Measurements from ENCODE around the gene ST6GAL2. TPM values are rescaled to one million over a fixed set of nuclear protein-coding genes. Genes with fewer than 3 reads are reported as not detected.

ST6GAL2 gene
- polyA plus RNA-seq, 1 donor (not counting 4 experiments of a cell fraction or from before 2014, with no cell fraction given), result 0.14 TPM

GRCh38 chr2:106841886-106842645 lies 43.9 kb downstream of the ST6GAL2 start:
- TF ChIP-seq EZH2 (IDR thresholded peaks at IDR 0.05; ENCODE audit: low read length) (no peak), CTCF (optimal IDR thresholded peaks at IDR 0.05 in 1 of 3, IDR thresholded peaks at IDR 0.05 in 1 of 3, conservative IDR thresholded peaks at IDR 0.05 in 1 of 3; ENCODE audit: extremely low read depth in 1 of 3, insufficient read depth in 2 of 3, low read length in 3 of 3) (no peak)
- FAIRE-seq, result no peak
- dilution Hi-C loops (cut with MboI; ENCODE audit: extremely low pct_ligation_motif_present, low sequenced_read_pairs), result no loop called here
- no peak for DNase-seq (ENCODE audit: low read depth, low spot score)
- no peaks in the 10 kb centered on the region for H3K9me1 ChIP-seq (ENCODE audit: control insufficient read depth, extremely low read depth, insufficient read depth, low read length)
- H3K36me3 ChIP-seq (ENCODE audit: control insufficient read depth in 2 of 2, extremely low read depth in 1 of 2, insufficient read depth in 2 of 2, low read length in 2 of 2), result no peaks in the 10 kb centered on the region
- H2AFZ ChIP-seq (ENCODE audit: control insufficient read depth, low read length), result no peak overlapping the region
- H3K4me2 ChIP-seq (ENCODE audit: control insufficient read depth, extremely low read depth, insufficient read depth, low read depth, low read length), result no peak overlapping the region
- H3K27ac ChIP-seq (ENCODE audit: control insufficient read depth, insufficient read depth, low read length), result no peak overlapping the region
- H3K27me3 ChIP-seq (ENCODE audit: control insufficient read depth, extremely low read depth, insufficient read depth, low read length), result no peaks in the 10 kb centered on the region
- H3K4me1 ChIP-seq (ENCODE audit: control insufficient read depth, extremely low read depth, insufficient read depth, low read length), result no peaks in the 10 kb centered on the region
- no peak overlapping the region for H3K4me3 ChIP-seq (ENCODE audit: control insufficient read depth in 2 of 3, extremely low read depth in 1 of 3, insufficient read depth in 2 of 3, low read depth in 1 of 3, low read length in 3 of 3)
- no peak overlapping the region for H3K9ac ChIP-seq (ENCODE audit: control insufficient read depth, extremely low read depth, insufficient read depth, low read length)
- no peaks in the 10 kb centered on the region for H3K79me2 ChIP-seq (ENCODE audit: control insufficient read depth, insufficient read depth, low read length)
- no peaks in the 10 kb centered on the region for H3K9me3 ChIP-seq (ENCODE audit: control insufficient read depth, low read depth, low read length)
- no peaks in the 10 kb centered on the region for H4K20me1 ChIP-seq (ENCODE audit: control insufficient read depth, extremely low read depth, insufficient read depth, low read length)

- no peaks in the 10 kb centered on the region for H4K20me1 ChIP-seq (ENCODE audit: control insufficient read depth, extremely low read depth, insufficient read depth, low read length)
Measured at GRCh38 chr2:106840818-106841217, 45.1 kb downstream of the ST6GAL2 start.

More at GRCh38 chr2:106840818-106841217, 45.1 kb downstream of the ST6GAL2 start:
- H3K79me2 ChIP-seq (ENCODE audit: control insufficient read depth, insufficient read depth, low read length), result no peaks in the 10 kb centered on the region
- H3K27ac ChIP-seq (ENCODE audit: control insufficient read depth, insufficient read depth, low read length), result no peak overlapping the region
- H2AFZ ChIP-seq (ENCODE audit: control insufficient read depth, low read length), result no peak overlapping the region
- no peaks in the 10 kb centered on the region for H3K27me3 ChIP-seq (ENCODE audit: control insufficient read depth, extremely low read depth, insufficient read depth, low read length)
- no peaks in the 10 kb centered on the region for H3K4me1 ChIP-seq (ENCODE audit: control insufficient read depth, extremely low read depth, insufficient read depth, low read length)
- H3K4me3 ChIP-seq (ENCODE audit: control insufficient read depth in 2 of 3, extremely low read depth in 1 of 3, insufficient read depth in 2 of 3, low read depth in 1 of 3, low read length in 3 of 3), result no peak overlapping the region
- H3K9me1 ChIP-seq (ENCODE audit: control insufficient read depth, extremely low read depth, insufficient read depth, low read length), result no peaks in the 10 kb centered on the region
- TF ChIP-seq EZH2 (IDR thresholded peaks at IDR 0.05; ENCODE audit: low read length), result no peak
- no peak for TF ChIP-seq CTCF (optimal IDR thresholded peaks at IDR 0.05 in 1 of 3, IDR thresholded peaks at IDR 0.05 in 1 of 3, conservative IDR thresholded peaks at IDR 0.05 in 1 of 3; ENCODE audit: extremely low read depth in 1 of 3, insufficient read depth in 2 of 3, low read length in 3 of 3)
- dilution Hi-C loops (cut with MboI; ENCODE audit: extremely low pct_ligation_motif_present, low sequenced_read_pairs), result no loop called here
- DNase-seq (ENCODE audit: low read depth, low spot score), result no peak
- no peak for FAIRE-seq
- H3K9ac ChIP-seq (ENCODE audit: control insufficient read depth, extremely low read depth, insufficient read depth, low read length), result no peak overlapping the region
- no peaks in the 10 kb centered on the region for H3K36me3 ChIP-seq (ENCODE audit: control insufficient read depth in 2 of 2, extremely low read depth in 1 of 2, insufficient read depth in 2 of 2, low read length in 2 of 2)
- no peak overlapping the region for H3K4me2 ChIP-seq (ENCODE audit: control insufficient read depth, extremely low read depth, insufficient read depth, low read depth, low read length)
- H3K9me3 ChIP-seq (ENCODE audit: control insufficient read depth, low read depth, low read length), result no peaks in the 10 kb centered on the region

Data from keratinocyte (primary cell).